HG03378 (cell line): Measurements from ENCODE around the gene ABHD17A.
A peak's percentile ranks its signal among the peaks of the same experiment; 100 is the strongest.

Experiments
- ATAC-seq: cut with Tn5 transposase; IDR thresholded peaks from one replicate; pipeline ENCODE4 v1.9.1; 2021; ENCODE audit warnings: mild to moderate bottlenecking, moderate library complexity; ENCODE audit not compliant: unreplicated experiment

The ABHD17A gene

DNA sequence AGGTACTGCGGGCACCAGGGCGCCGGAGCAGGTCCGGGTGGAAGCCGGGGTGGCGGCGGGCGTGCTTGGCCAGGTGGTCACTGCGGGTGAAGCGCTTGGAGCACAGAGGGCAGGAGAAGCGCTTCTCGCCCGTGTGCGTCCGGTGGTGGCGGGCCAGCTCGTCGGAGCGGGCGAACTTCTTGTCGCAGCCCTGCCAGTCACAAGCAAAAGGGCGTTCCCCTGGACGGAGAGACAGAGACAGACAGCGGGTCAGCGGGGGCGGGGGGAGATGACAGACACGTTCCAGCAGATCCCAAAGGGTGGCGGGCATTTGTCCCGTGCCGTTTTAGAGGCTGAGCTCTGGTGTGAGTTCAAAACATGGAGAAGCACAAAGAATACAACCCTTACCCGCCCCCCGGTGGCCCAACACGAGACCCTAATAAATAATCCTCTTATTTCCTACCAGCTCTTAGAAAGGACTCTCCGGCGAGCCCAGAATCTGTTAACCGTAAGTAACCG is 30.7 kb downstream of the ABHD17A start:
- ATAC-seq = no peak

DNA sequence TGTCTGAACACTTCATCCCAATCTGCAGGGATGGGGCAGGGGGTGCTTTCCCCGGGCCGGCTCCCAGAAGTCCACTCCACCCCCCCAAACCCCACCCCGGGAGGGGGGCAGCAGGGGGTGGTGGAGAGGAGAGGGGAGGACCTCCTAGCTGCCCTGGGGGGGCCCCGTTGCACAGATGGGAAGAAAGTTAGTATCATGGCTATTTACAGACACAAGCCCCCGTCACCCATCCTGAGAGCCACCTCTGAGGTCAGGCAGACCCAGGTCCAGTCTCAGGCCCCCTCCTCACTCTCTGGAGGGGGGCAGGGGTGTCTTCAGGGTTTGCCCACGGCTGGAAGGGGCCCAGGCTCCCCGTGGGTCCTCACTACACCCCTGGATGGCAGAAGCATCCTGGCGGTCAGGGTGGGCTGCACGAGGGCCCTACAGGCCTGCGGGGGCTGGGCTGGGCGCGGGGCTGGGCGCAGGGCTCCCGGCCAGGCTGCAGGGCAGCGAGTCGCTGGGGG is 31.2 kb downstream of the ABHD17A start:
- no peak for ATAC-seq

- no peak for ATAC-seq
Observed at GRCh38 chr19:1853295-1854038, 31.8 kb downstream of the ABHD17A start.

DNA sequence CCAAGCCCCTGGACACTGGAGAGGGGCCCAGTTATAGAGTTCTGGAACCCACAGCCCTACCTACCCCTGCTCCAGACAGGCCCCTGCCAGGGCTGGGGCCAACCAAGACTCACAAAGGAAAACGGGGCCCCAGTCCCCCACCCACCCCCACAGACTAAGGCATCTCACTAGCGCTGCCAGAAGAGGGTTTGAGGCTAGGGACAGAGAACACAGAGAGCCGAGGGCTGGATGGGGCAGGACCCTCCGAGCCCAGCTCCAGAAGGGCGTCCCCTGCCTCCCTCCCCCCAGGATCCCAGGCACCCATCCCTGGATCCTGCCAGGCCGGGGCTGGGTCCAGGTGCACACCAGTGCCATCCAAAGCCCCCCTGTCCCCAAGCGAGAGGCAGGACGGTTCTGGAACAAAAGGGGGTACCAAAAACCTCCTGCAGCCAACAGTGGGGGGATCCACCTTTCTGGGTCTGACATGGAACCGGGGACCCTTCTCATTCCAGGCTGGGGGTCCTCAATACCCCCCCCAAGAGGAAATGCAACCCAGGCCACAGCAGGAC is 32.6 kb downstream of the ABHD17A start:
- no peak for ATAC-seq

- ATAC-seq = no peak
Observed at GRCh38 chr19:1851654-1852580, 33.4 kb downstream of the ABHD17A start.

- ATAC-seq = no peak
Observed at GRCh38 chr19:1850809-1851653, 34.3 kb downstream of the ABHD17A start.

GRCh38 chr19:1849886-1850398 is 35.4 kb downstream of the ABHD17A start:
- ATAC-seq = no peak

GRCh38 chr19:1849132-1849474 is 36.2 kb downstream of the ABHD17A start:
- no peak for ATAC-seq

GRCh38 chr19:1848399-1849131 is 36.7 kb downstream of the ABHD17A start, which contains the start of gene REXO1:
REXO1 (minus strand) TSS chr19:1848483; CDS start chr19:1848358, 125 bp downstream.
- peak; percentile 57 for ATAC-seq

GRCh38 chr19:1847684-1848398 is 37.5 kb downstream of the ABHD17A start:
- ATAC-seq = peak; percentile 7

DNA sequence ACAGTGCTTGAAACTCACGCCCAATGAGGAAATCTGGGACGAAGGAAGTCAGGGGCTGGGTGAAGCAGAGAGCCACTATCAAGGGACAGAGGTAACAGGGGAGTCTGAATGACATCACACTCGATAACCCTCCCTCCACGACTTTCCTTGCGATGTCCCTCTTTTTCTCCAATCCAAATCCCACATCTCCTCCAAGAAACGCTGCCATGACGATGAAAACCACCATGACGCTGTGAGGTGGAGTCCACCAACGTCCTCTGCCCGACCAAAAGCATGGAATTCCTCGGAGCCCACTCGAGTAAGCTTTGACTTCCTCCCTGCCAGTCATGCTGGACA is 38.0 kb downstream of the ABHD17A start:
- no peak for ATAC-seq

GRCh38 chr19:1846517-1847204 is 38.6 kb downstream of the ABHD17A start:
- no peak for ATAC-seq

DNA sequence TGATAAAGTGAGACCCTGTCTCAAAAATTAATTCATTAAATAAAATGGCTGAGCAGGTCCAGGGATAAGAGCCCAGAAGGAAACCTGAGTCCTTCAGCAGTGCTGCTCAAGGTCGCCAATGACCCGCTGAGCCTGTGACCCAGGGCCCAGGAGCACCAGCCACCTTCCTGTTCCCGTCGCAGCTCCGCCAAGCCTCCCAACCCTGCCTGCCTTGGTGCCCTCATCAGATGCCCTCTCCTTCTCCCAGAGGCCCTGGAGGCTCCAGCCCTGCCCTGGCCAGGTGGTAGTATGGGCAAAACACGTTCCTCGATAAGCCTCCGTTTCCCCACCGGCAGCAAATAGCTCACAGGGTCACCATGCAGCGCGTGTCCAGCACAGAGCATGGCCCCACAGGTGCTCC is 39.7 kb downstream of the ABHD17A start:
- ATAC-seq = no peak

DNA sequence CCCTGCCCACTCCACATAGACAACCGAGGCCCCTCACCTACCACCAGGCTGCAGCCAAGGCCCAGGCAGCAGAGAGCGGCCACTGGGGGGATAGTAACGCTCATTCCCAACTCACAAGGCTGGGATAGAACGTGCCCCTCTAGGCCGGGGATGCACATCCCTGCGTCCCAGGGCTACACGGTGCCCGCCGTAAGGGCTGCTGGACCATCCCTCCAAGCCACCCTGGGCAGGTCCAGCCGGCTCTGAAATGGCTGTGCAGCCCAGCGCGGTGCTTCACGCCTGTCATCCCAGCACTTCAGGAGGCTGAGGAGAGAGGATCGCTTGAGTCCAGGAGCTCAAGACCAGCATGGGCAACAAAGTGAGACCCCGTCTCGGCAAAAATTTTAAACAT is 40.2 kb downstream of the ABHD17A start:
- ATAC-seq = no peak

- no peak for ATAC-seq
Observed at GRCh38 chr19:1844513-1845124, 40.7 kb downstream of the ABHD17A start.

GRCh38 chr19:1843646-1844394 is 41.5 kb downstream of the ABHD17A start:
- ATAC-seq = no peak

- ATAC-seq = no peak
Observed at GRCh38 chr19:1843116-1843515, 42.2 kb downstream of the ABHD17A start.
